Tibial nerve (tissue), 4 donors: ENCODE results near the gene RNF144B. TPM values are rescaled to one million over a fixed set of nuclear protein-coding genes. Genes with fewer than 3 reads are reported as not detected.

Experiments
- DNase-seq, 2 donors: peaks; one replicate each; pipeline ENCODE4 v3.0.0-alpha.2; 2019; ENCODE audit warnings: low spot score in 2 of 2
- H3K27ac ChIP-seq, 4 donors: fragments of 200-600 bp; sonication (generic) in 3 of 4; one replicate each; pipeline ENCODE4 v1.5.1; 2017 to 2019; ENCODE audit warnings: mild to moderate bottlenecking in 1 of 4
- H3K27me3 ChIP-seq, 2 donors: fragments of 200-600 bp; sonication (generic) in 1 of 2; one replicate each; pipeline versions ENCODE4 v1.5.1 to v1.6.0; 2017 to 2019
- H3K36me3 ChIP-seq, 3 donors: fragments of 200-600 bp; sonication (generic); one replicate each; pipeline ENCODE4 v1.5.1; 2018 to 2019
- H3K4me1 ChIP-seq, 4 donors: fragments of 200-600 bp; sonication (generic) in 3 of 4; one replicate each; pipeline ENCODE4 v1.5.1; 2017 to 2019
- H3K4me3 ChIP-seq, 4 donors: fragments of 200-600 bp; sonication (generic) in 3 of 4; one replicate each; pipeline ENCODE4 v1.5.1; 2017 to 2019; ENCODE audit warnings: mild to moderate bottlenecking in 1 of 4, moderate library complexity in 1 of 4
- H3K9me3 ChIP-seq, 4 donors: fragments of 200-600 bp; sonication (generic) in 3 of 4; one replicate each; pipeline ENCODE4 v1.5.1; 2017 to 2019
- CTCF ChIP-seq, 5 experiments: fragments of 200-600 bp in 3 of 5; fragments of 450-650 bp in 2 of 5; sonication (generic) in 3 of 5; IDR thresholded peaks; one replicate each; pipeline ENCODE4 v1.5.1; 2016 to 2019; ENCODE audit warnings: antibody characterized with exemption in 5 of 5, mild to moderate bottlenecking in 3 of 5, moderate library complexity in 2 of 5
- EP300 ChIP-seq, 2 donors: sonication (generic); formaldehyde crosslinking; IDR thresholded peaks; one replicate each; pipeline ENCODE4 v1.6.1; 2017; ENCODE audit warnings: antibody characterized with exemption in 2 of 2, mild to moderate bottlenecking in 1 of 2
- POLR2A ChIP-seq, 2 donors: fragments of 450-650 bp; IDR thresholded peaks; one replicate each; pipeline ENCODE4 v1.6.1; 2017; ENCODE audit warnings: antibody characterized with exemption in 2 of 2, mild to moderate bottlenecking in 2 of 2, moderate library complexity in 2 of 2
- whole genome bisulfite sequencing, 2 donors: methylation state at CpG; one replicate each; pipeline ENCODE4 v1.1.5; 2018; 5-methylcytosine and 5-hydroxymethylcytosine counted together
- total RNA-seq, 4 donors: library from RNA; depleted of rRNA; stranded (reverse); fragments of >200 nt; gene quantifications; one replicate each; pipeline ENCODE4 v1.1.0, GENCODE V29; 2016

Gene RNF144B
- total RNA-seq, 4 donors from 2014 or later = 6.5 to 15.5 (median 13.6) TPM

GRCh38 chr6:18422136-18422535, 35.0 kb downstream of the RNF144B start:
- H3K4me3 ChIP-seq = no peak overlapping the region
- no peaks in the 10 kb centered on the region for H3K9me3 ChIP-seq
- TF ChIP-seq CTCF (IDR thresholded peaks at IDR 0.05) (no peak), POLR2A (IDR thresholded peaks at IDR 0.05) (no peak), EP300 (IDR thresholded peaks at IDR 0.05) (no peak)
- no peak for DNase-seq
- H3K27me3 ChIP-seq = no peaks in the 10 kb centered on the region
- H3K36me3 ChIP-seq = no peaks in the 10 kb centered on the region
- peaks cover 0 to 4% (median 0%) of the 10 kb centered on the region in 4 donors for H3K4me1 ChIP-seq
- no peak overlapping the region for H3K27ac ChIP-seq

- 90 to 97% methylated on average over 3 of the region's 3 CpGs for WGBS, 2 donors
- no peak for TF ChIP-seq EP300 (IDR thresholded peaks at IDR 0.05)
- no peak for TF ChIP-seq POLR2A (IDR thresholded peaks at IDR 0.05)
- TF ChIP-seq CTCF (IDR thresholded peaks at IDR 0.05) = no peak
- Histone ChIP-seq H3K36me3 (no peaks in the 10 kb centered on the region), H3K27ac (no peak overlapping the region), H3K4me3 (no peak overlapping the region), H3K9me3 (no peaks in the 10 kb centered on the region), H3K4me1 (peaks cover 0 to 4% (median 0%) of the 10 kb centered on the region in 4 donors), H3K27me3 (no peaks in the 10 kb centered on the region)
- no peak for DNase-seq
These were observed 36.3 kb downstream of the RNF144B start for GRCh38 chr6:18423426-18423825.

- Histone ChIP-seq H3K27me3 (no peaks in the 10 kb centered on the region), H3K36me3 (no peaks in the 10 kb centered on the region), H3K4me1 (peaks cover 0 to 4% (median 0%) of the 10 kb centered on the region in 4 donors), H3K4me3 (no peak overlapping the region), H3K9me3 (no peaks in the 10 kb centered on the region), H3K27ac (no peak overlapping the region)
- WGBS, 2 donors = 61 to 63% methylated on average over 2 of the region's 2 CpGs
- no peak for DNase-seq
- TF ChIP-seq POLR2A (IDR thresholded peaks at IDR 0.05) (no peak), EP300 (IDR thresholded peaks at IDR 0.05) (no peak)
These were observed 37.1 kb downstream of the RNF144B start for GRCh38 chr6:18424201-18424600.

GRCh38 chr6:18425218-18425617, 38.1 kb downstream of the RNF144B start:
- Histone ChIP-seq H3K9me3 (no peaks in the 10 kb centered on the region), H3K4me3 (no peak overlapping the region), H3K4me1 (peaks cover 0 to 4% (median 0%) of the 10 kb centered on the region in 4 donors), H3K27ac (no peak overlapping the region), H3K27me3 (no peaks in the 10 kb centered on the region), H3K36me3 (no peaks in the 10 kb centered on the region)
- no peak for TF ChIP-seq EP300 (IDR thresholded peaks at IDR 0.05)
- TF ChIP-seq POLR2A (IDR thresholded peaks at IDR 0.05) = no peak
- TF ChIP-seq CTCF (IDR thresholded peaks at IDR 0.05) = no peak
- WGBS, 2 donors = 90 to 94% methylated on average over 2 of the region's 2 CpGs
- DNase-seq = no peak

GRCh38 chr6:18427296-18427695, 40.1 kb downstream of the RNF144B start:
- 66 to 69% methylated on average over 2 of the region's 2 CpGs for WGBS, 2 donors
- Histone ChIP-seq H3K4me1 (peaks cover 0 to 3% (median 0%) of the 10 kb centered on the region in 4 donors), H3K9me3 (no peaks in the 10 kb centered on the region), H3K27ac (no peak overlapping the region), H3K27me3 (no peaks in the 10 kb centered on the region), H3K4me3 (no peak overlapping the region), H3K36me3 (no peaks in the 10 kb centered on the region)
- TF ChIP-seq POLR2A (IDR thresholded peaks at IDR 0.05) (no peak), EP300 (IDR thresholded peaks at IDR 0.05) (no peak), CTCF (IDR thresholded peaks at IDR 0.05) (no peak)
- no peak for DNase-seq
